GF-D8 (cell line): ENCODE results near the gene POLA1.

Source experiments
- DNase-seq: peaks from one replicate; lab custom pipeline; 2025; lab: John Stamatoyannopoulos, UW

Gene POLA1

DNA sequence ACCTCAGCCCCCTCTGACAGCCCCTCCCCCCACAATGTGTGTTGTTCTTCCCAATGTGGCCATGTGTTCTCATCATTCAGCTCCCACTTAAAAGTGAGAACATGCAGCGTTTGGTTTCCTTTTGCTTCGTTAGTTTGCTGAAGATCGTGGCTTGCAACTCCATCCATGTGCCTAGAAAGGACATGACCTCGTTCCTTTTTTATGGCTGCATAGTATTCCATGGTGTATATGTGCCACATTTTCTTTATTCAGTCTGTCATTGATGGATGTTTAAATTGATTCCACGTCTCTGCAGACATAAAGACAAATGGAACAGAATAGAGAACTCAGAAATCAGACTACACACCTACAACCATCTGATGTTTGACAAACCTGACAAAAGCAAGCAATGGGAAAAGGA is 276.1 kb downstream of the POLA1 start:
- no peak for DNase-seq

DNA sequence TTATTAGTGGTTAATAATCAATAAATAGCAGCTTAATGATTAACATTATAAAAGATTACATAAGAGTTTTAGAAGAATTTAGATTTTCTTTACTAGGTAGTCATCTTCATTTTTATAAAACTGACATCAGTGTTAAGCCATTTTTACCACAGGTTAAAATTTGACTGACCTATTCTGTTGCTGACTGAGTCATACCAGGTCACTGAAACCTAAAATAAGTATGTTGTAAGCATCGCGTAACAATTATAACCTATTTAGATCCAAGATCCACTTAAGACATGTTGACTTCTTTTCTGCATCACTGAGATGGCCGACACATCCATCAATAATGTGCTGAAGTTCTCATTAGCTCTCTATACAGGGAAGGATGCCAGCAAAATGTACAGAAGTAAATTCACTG is 285.4 kb downstream of the POLA1 start:
- no peak for DNase-seq

DNA sequence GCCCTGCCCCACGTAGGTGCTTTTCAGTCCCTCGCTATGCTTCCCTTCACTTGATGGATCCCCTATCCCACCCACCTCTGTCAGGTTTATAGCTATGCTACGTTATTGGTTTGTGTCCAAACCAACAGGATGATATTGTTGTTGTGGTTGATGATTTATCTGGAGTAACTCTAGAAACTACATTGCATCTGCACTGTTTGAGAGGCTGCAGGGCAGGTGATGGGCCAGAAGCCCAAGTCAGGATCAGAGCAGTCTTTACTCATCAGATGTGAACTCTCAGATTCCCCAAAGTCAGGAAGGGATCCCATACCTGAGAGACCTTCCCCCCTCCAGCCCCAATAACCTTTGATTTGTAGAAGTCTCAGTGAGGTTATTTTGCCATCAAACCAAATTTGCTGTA is 287.3 kb downstream of the POLA1 start:
- no peak for DNase-seq

- no peak for DNase-seq
Observed at GRCh38 chrX:24982306-24982965, 288.7 kb downstream of the POLA1 start.

DNA sequence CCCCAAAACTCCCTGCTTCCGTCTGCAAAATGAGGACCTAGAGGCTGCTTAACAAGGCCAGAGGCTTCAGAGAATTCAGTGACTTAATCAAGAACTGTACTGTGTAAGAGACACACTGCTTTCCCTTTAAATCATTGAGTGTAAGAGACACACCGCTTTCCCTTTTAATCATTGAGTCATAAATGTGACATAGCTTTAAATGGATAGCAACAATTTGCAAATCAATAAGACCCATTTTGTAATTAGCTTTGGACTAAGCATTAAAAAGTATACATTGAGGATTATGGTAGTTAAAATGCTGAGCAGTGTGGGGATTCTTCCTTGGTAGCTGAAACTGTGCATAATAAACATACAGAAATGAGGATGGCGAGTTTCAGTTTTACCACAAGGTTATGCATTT is 290.2 kb downstream of the POLA1 start:
- no peak for DNase-seq

- no peak for DNase-seq
Observed at GRCh38 chrX:24985120-24985519, 291.4 kb downstream of the POLA1 start.

DNA sequence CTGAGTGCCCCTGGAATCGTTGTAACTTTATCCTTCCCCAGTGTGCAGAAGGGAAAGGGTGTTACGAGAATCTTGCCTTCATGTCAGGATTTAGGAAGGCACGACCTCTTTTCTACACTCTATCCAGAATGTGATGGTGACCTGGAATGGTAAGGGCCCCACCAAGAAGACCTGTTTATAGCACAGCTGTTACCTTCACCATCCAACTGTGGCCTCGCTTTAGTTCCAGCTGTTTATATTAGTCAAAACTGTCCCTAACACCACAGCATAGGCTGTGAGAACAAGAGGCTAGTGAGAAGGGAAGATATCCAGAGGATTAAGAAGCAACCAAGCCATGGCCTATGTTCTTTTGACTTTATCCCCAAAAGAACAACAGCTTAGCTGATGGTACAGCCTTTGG is 294.0 kb downstream of the POLA1 start:
- DNase-seq = no peak

DNA sequence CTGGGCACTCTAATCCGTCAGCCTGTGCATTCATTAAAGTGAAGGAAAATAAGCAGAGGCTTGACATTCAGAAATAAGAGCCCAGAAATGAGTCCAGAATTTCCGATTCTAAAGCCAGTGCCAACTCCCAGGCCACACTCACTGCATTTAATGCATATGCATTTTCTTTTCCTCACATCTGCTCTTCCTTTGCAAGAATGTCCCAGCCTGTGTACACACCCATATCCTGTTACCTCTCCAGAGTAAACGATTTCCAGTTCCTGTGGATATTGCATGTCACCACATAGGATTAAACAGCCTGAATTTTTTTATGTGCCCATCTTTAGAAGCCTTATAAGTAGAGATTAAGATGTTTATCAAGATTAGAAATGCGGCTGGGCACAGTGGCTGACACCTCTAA is 294.6 kb downstream of the POLA1 start:
- DNase-seq = no peak

GRCh38 chrX:24990535-24990934 is 296.8 kb downstream of the POLA1 start:
- no peak for DNase-seq

GRCh38 chrX:24993879-24994278 is 300.2 kb downstream of the POLA1 start:
- no peak for DNase-seq

DNA sequence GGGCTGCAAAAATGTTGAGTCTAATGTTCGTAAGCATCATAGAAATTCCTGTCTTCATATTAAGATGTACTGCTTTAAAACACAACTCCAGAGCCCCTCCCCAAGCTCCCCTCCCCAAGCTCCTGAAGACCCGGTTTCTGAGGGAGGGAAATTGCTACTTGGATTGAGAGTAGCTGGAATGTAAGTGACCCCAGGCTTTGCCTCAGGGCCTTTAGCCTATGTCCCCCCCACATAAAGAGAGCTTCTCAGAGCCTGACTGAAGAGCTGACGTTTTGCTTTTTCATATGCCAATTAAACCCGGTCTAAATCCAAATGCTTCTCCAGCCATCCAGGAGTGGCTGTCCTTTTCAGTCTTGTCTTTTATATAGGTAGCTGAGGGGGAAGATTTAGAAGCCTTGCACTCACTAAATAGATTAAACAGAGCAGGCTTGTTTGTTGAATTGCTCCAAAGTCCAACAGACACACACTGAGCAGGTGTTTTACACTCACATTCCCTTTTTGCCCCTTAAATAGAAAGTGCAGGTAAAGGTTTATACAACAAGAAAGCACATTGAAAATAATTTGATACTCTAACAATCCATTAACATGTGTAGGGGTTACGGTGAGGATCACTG is 302.5 kb downstream of the POLA1 start:
- DNase-seq = no peak

GRCh38 chrX:24999511-24999910 is 305.8 kb downstream of the POLA1 start:
- DNase-seq = no peak

DNA sequence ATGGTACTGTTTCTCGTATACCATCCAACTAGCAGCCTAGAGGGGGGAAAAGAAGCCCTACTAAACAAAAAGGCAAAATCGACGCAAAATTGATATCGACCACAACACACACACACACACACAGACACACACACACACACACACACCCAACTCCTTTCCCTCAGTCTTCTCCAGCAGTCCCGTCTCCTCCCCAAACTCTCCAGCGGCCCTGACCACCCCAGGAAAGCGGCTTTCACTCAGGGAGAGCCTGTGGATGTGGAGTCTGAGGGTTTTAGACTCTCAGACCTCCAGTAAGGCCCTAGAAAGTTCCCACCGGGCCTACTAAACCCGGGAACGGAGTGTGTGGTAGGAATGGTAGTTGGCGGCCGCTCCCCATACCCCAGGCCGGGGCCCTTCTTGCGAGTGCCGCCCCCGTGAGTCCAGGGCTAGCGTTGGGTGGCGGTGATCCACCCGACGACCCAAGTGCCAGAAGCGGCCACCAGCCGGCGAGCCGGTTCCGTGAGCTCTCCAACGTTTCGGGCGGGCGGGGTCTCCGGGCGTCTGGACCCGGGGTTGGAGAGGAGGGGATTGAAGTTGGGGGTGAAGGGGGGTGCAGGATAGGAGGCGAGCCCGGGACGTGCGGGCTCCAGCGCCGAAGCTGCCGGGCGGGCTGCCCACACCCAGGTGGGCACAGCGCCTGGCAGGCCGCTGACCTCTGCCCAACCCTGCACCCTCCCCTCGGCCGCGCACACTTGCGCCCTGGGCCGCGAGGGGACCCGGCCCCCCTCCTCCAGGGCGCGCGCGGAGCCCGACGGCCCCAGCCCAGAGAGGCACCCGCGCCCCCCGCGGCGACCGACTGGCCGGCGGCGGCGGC is 308.3 kb downstream of the POLA1 start:
- DNase-seq = no peak

DNA sequence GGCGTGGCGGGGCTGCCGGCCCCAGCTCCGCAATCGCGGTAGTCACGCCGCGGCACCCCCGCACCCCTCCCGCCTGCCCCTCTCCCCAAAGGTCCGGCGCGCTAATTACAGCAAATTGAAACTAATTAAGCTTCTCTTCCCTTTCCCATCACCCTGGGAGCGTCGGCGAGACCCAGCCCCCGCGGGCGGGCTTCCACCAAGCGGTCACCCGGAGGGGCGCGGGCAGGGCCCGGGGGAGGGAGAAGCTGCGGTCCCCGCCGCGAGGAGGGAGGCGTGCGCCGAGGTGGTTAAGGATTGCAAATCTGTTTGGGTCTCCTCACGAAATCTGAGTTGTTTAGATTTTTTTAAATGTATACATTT is 308.9 kb downstream of the POLA1 start:
- no peak for DNase-seq

DNA sequence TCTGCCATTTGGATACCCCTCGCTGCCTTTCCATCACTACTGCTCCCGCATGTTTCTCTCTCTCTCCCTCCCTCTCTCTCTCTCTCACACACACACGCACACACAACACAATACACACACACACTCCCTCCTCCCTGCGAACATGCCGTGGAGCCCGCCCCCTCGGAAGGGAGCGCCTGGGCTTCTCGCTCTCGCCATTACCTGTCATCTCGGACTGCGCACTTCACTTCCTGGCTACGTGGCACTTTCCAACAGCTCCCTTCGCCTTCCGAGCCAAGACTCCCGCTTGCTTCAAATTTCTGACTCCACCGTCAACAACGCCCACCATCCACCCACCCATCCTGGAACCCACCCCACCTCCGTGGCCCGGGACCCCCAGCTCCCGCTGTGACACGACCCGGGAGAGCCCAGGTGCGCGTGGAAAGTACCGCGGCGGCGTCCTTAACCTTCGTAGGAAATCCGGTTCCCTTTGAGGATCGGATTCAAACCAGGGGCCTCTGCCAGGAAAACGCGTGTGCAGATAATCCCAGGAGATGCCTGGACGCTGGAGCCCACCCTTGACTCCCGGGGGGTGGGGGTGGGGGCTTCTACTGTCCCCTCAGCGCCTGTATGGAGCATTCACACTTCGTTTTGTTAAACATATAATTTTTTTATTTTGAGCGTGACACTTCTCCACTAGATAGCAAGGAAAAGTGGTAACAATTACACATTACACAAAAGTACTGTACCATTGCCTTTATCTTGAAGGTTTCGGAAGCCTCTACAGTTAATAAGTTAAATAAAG is 309.5 kb downstream of the POLA1 start:
- DNase-seq = no peak

DNA sequence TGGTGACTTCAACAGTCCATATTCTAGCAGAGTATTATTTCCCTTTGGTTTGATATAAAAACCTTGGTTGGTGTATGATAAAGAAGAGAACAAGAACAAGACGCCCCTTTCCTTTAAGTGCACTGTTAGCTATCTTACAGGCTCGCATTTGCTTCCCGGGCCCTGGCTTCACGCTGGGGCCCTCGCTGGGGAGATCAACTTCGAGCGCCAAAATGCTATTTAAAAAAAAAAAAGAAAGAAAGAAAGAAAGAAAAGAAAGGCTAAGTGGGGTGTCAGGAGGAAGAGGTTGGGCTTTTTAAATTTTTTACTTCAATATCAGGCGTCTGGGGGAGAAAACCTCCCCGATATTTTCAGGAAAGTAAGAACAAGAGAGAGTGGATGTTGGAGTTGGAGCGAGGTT is 310.3 kb downstream of the POLA1 start:
- DNase-seq = no peak

DNA sequence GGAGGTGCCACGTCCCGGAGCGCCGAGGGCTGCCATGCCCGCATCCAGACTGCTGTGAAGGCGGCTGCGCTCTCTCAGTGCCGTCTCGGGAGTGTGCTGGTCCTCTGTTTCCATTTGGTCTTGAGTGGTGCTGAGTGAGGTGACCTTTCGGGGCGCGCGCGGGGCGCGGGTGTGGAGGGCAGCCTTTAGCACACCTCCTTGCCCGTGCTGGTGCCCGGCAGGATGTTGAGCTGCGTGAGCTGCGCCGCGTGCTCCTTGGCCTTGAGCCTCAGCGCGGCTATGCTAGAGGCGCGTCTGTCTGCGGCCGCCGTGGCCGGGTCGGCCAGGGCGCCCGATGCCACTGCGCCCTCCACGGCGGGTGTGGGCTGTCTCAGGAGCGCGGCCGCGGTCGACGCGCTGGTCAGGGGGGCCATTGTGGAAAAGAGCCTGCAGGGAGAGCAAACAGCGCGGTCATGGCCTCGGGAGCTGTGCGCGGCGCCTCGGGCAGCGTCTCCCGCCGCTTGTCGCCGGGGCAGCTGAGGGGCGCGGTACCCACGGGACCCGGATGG is 310.8 kb downstream of the POLA1 start:
- no peak for DNase-seq

GRCh38 chrX:25005034-25005381 is 311.3 kb downstream of the POLA1 start:
- no peak for DNase-seq

GRCh38 chrX:25005382-25006185 is 311.9 kb downstream of the POLA1 start:
- no peak for DNase-seq

GRCh38 chrX:25006586-25007058 is 312.9 kb downstream of the POLA1 start:
- no peak for DNase-seq
